ENCODE results near the gene MYPOP.

DNA sequence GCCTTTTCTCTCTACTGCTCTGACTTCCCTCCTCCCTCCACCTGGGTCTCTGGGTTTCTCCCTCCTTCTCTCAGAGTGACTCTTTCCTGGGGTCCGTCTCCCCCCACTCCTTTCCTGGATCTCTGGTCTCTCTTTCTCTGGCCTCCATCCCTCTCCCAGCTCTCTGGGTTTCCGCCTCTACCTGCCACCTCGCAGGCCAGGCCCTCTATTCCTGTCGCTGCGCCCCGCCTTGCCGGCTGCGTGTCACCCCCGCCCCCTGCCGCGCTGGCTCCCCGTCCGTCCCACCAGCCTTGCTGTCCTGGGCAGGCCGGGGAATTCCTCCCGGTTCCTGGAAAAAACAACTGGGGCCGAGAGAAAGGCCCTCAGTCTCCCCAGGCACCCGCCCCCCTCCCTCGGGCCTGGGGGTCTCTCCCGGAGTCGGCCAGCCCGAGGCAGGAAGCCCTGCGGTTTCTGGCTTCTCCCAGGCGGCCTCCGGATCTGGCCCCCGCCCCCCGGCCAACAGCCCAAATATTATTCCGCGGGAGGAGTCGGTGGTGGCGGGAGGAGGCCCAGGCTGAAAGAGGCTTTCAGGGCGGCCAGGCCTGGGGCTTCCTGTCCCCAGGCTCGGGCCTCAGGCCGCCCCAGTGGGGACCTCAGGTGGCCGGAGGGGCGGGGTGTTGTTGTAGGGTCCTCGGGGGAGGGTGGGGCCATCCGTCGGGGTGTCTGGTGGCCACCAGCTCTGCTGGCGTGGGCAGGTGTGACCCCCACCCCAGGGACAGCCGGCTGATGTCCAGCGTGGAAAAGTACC, 25.8 kb downstream of the MYPOP start:
- TF ChIP-seq, protein P1, sequence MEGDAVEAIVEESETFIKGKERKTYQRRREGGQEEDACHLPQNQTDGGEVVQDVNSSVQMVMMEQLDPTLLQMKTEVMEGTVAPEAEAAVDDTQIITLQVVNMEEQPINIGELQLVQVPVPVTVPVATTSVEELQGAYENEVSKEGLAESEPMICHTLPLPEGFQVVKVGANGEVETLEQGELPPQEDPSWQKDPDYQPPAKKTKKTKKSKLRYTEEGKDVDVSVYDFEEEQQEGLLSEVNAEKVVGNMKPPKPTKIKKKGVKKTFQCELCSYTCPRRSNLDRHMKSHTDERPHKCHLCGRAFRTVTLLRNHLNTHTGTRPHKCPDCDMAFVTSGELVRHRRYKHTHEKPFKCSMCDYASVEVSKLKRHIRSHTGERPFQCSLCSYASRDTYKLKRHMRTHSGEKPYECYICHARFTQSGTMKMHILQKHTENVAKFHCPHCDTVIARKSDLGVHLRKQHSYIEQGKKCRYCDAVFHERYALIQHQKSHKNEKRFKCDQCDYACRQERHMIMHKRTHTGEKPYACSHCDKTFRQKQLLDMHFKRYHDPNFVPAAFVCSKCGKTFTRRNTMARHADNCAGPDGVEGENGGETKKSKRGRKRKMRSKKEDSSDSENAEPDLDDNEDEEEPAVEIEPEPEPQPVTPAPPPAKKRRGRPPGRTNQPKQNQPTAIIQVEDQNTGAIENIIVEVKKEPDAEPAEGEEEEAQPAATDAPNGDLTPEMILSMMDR (IDR thresholded peaks at IDR 0.05) = no peak
- no peak for TF ChIP-seq POLR2A (IDR thresholded peaks at IDR 0.05)

All from adrenal gland (tissue), 5 donors.